WI38 (cell line): Measurements from ENCODE around the gene SCN9A.

Experiments used
- H3K4me3 ChIP-seq: 2 replicates; pipeline ENCODE4 v1.5.1; 2011; ENCODE audit warnings: low read depth, mild to moderate bottlenecking, control low read depth, low read length
- CTCF ChIP-seq: IDR thresholded peaks from 2 replicates; pipeline ENCODE4 v1.5.1; 2012; ENCODE audit warnings: low read depth, mild to moderate bottlenecking, control low read depth, low read length

Gene SCN9A

GRCh38 chr2:166375736-166376487 lies at the start of gene SCN9A:
SCN9A (minus strand) TSS chr2:166375944; CDS start chr2:166311756, 64,188 bp downstream.
- TF ChIP-seq CTCF: no peak
- peak within 1 kb of the TSS; percentile 77 for H3K4me3 ChIP-seq

- TF ChIP-seq CTCF: no peak
- H3K4me3 ChIP-seq: no peak overlapping the region
Observed at GRCh38 chr2:166424841-166425240, 49.1 kb upstream of the SCN9A start.

- no peak overlapping the region for H3K4me3 ChIP-seq
- no peak for TF ChIP-seq CTCF
Observed at GRCh38 chr2:166419616-166419934, 43.8 kb upstream of the SCN9A start.

GRCh38 chr2:166418853-166419615 lies 43.3 kb upstream of the SCN9A start:
- no peak for TF ChIP-seq CTCF
- no peak overlapping the region for H3K4me3 ChIP-seq

GRCh38 chr2:166417669-166418068 lies 41.9 kb upstream of the SCN9A start:
- no peak overlapping the region for H3K4me3 ChIP-seq
- no peak for TF ChIP-seq CTCF

GRCh38 chr2:166413255-166413654 lies 37.5 kb upstream of the SCN9A start:
- no peak for TF ChIP-seq CTCF
- no peak overlapping the region for H3K4me3 ChIP-seq
